Activated naive CD8-positive, alpha-beta T cell treated with anti-CD3 and anti-CD28 coated beads, Interleukin-2, amount 10 ng/mL, durations not matched to agents 7 days and 5 days (primary cell): ENCODE data around the gene LRRC47. TPM values are rescaled to one million over a fixed set of nuclear protein-coding genes. Genes with fewer than 3 reads are reported as not detected.
"Not testable (repeated sequence)": the region's sequence is repeated elsewhere in the genome, so short reads cannot be mapped to it uniquely, and the experiment has no call there.

Experiments used
- ATAC-seq: fragments of 150-1000 bp; cut with Tn5 transposase; one replicate; pipeline ENCODE4 v1.10.0; 2021; ENCODE audit warnings: low read depth, moderate library complexity
- POLR2A ChIA-PET: fragments of 350-600 bp; sonication (Branson Sonifier 250); formaldehyde crosslinking; loops from one replicate; lab custom pipeline; 2021; ENCODE audit warnings: antibody characterized with exemption; lab: Charles Lee
- DNase-seq: peaks from one replicate; pipeline ENCODE4 v3.0.0; 2021
- H3K27ac Mint-ChIP-seq: one replicate; pipeline ENCODE4 v1.8.0; 2022; ENCODE audit warnings: mild to moderate bottlenecking, mixed read lengths
- H3K27me3 Mint-ChIP-seq: one replicate; pipeline ENCODE4 v1.8.0; 2022; ENCODE audit warnings: mild to moderate bottlenecking, moderate library complexity, mixed read lengths
- H3K36me3 Mint-ChIP-seq: one replicate; pipeline ENCODE4 v1.8.0; 2021; ENCODE audit warnings: mild to moderate bottlenecking, mixed read lengths
- H3K4me1 Mint-ChIP-seq: one replicate; pipeline ENCODE4 v1.8.0; 2021; ENCODE audit warnings: mixed read lengths
- H3K4me3 Mint-ChIP-seq: one replicate; pipeline ENCODE4 v1.8.0; 2022; ENCODE audit warnings: mild to moderate bottlenecking, moderate library complexity, mixed read lengths
- H3K9me3 Mint-ChIP-seq: one replicate; pipeline ENCODE4 v1.8.0; 2021; ENCODE audit warnings: mixed read lengths
- total RNA-seq, 2 experiments: library from RNA; stranded (reverse); gene quantifications; one replicate each; pipeline ENCODE4 v1.2.3, GENCODE V29; 2021

LRRC47 gene
- total RNA-seq, 2 experiments from 2014 or later: 32.0 to 40.6 TPM

GRCh38 chr1:3748316-3748900, 47.9 kb downstream of the LRRC47 start:
- peaks cover 15% of the 10 kb centered on the region for H3K4me1 Mint-ChIP-seq
- H3K36me3 Mint-ChIP-seq, DNase-seq, H3K27ac Mint-ChIP-seq, H3K27me3 Mint-ChIP-seq, ATAC-seq, POLR2A ChIA-PET, H3K9me3 Mint-ChIP-seq: not testable (repeated sequence)
- H3K4me3 Mint-ChIP-seq: peak overlapping the region; percentile 77

- H3K27ac Mint-ChIP-seq: peak overlapping the region; percentile 48
- no peak for DNase-seq
- POLR2A ChIA-PET: no interaction called here
These were observed 48.4 kb downstream of the LRRC47 start for GRCh38 chr1:3747903-3748302.

GRCh38 chr1:3747522-3747848, 48.8 kb downstream of the LRRC47 start:
- DNase-seq (no peak), ATAC-seq (no peak)
- Mint-ChIP-seq H3K36me3 (no peaks in the 10 kb centered on the region), H3K4me1 (peaks cover 15% of the 10 kb centered on the region), H3K4me3 (peak overlapping the region; percentile 77), H3K27ac (peak overlapping the region; percentile 48), H3K27me3 (peaks cover 7% of the 10 kb centered on the region), H3K9me3 (no peaks in the 10 kb centered on the region)
- POLR2A ChIA-PET: no interaction called here

More at GRCh38 chr1:3747903-3748302, 48.4 kb downstream of the LRRC47 start:
- H3K4me1 Mint-ChIP-seq: peaks cover 15% of the 10 kb centered on the region
- no peak for ATAC-seq
- peaks cover 7% of the 10 kb centered on the region for H3K27me3 Mint-ChIP-seq
- no peaks in the 10 kb centered on the region for H3K36me3 Mint-ChIP-seq
- H3K9me3 Mint-ChIP-seq: no peaks in the 10 kb centered on the region
- peak overlapping the region; percentile 77 for H3K4me3 Mint-ChIP-seq

- Mint-ChIP-seq H3K9me3 (no peaks in the 10 kb centered on the region), H3K4me1 (peaks cover 15% of the 10 kb centered on the region), H3K27me3 (peaks cover 7% of the 10 kb centered on the region), H3K4me3 (peak overlapping the region; percentile 77), H3K27ac (no peak overlapping the region), H3K36me3 (no peaks in the 10 kb centered on the region)
- peak; percentile 95 for ATAC-seq
- DNase-seq: peak; percentile 90
- POLR2A ChIA-PET: no interaction called here
These were observed 49.3 kb downstream of the LRRC47 start for GRCh38 chr1:3746830-3747521.

GRCh38 chr1:3746389-3746829, 49.9 kb downstream of the LRRC47 start:
- DNase-seq (no peak), ATAC-seq (no peak)
- peaks cover 7% of the 10 kb centered on the region for H3K27me3 Mint-ChIP-seq
- H3K36me3 Mint-ChIP-seq: no peaks in the 10 kb centered on the region
- POLR2A ChIA-PET: no interaction called here
- H3K9me3 Mint-ChIP-seq: no peaks in the 10 kb centered on the region
- peaks cover 15% of the 10 kb centered on the region for H3K4me1 Mint-ChIP-seq
- peak overlapping the region; percentile 71 for H3K27ac Mint-ChIP-seq
- H3K4me3 Mint-ChIP-seq: peak overlapping the region; percentile 77

- ATAC-seq (no peak), DNase-seq (no peak)
- peaks cover 4% of the 10 kb centered on the region for H3K27me3 Mint-ChIP-seq
- no peaks in the 10 kb centered on the region for H3K36me3 Mint-ChIP-seq
- H3K27ac Mint-ChIP-seq: peak overlapping the region; percentile 71
- H3K9me3 Mint-ChIP-seq: no peaks in the 10 kb centered on the region
- H3K4me1 Mint-ChIP-seq: peaks cover 15% of the 10 kb centered on the region
- peak overlapping the region; percentile 77 for H3K4me3 Mint-ChIP-seq
- POLR2A ChIA-PET: no interaction called here
These were observed 50.5 kb downstream of the LRRC47 start for GRCh38 chr1:3745590-3746381.

- Mint-ChIP-seq H3K36me3 (no peaks in the 10 kb centered on the region), H3K27me3 (no peaks in the 10 kb centered on the region), H3K4me3 (no peak overlapping the region), H3K9me3 (no peaks in the 10 kb centered on the region), H3K4me1 (peaks cover 15% of the 10 kb centered on the region), H3K27ac (no peak overlapping the region)
- POLR2A ChIA-PET: interaction anchor here (0.6 kb wide), 1 partner anchor 79 kb away, joined by 4 read pairs; no protein-coding TSS in a partner anchor
- no peak for ATAC-seq
- DNase-seq: no peak
These were observed 51.2 kb downstream of the LRRC47 start for GRCh38 chr1:3745071-3745470.

- H3K9me3 Mint-ChIP-seq: no peaks in the 10 kb centered on the region
- ATAC-seq (no peak), DNase-seq (no peak)
- POLR2A ChIA-PET: interaction anchor here (0.6 kb wide), 1 partner anchor 79 kb away, joined by 4 read pairs; no protein-coding TSS in a partner anchor
- H3K27me3 Mint-ChIP-seq: no peaks in the 10 kb centered on the region
- peaks cover 15% of the 10 kb centered on the region for H3K4me1 Mint-ChIP-seq
- H3K27ac Mint-ChIP-seq: no peak overlapping the region
- no peak overlapping the region for H3K4me3 Mint-ChIP-seq
- H3K36me3 Mint-ChIP-seq: no peaks in the 10 kb centered on the region
These were observed 51.7 kb downstream of the LRRC47 start for GRCh38 chr1:3744646-3745045.

GRCh38 chr1:3743826-3744225, 52.5 kb downstream of the LRRC47 start:
- Mint-ChIP-seq H3K9me3 (no peaks in the 10 kb centered on the region), H3K4me1 (peaks cover 15% of the 10 kb centered on the region), H3K27ac (no peak overlapping the region), H3K27me3 (no peaks in the 10 kb centered on the region), H3K36me3 (no peaks in the 10 kb centered on the region), H3K4me3 (no peak overlapping the region)
- POLR2A ChIA-PET: no interaction called here
- DNase-seq (no peak), ATAC-seq (no peak)

- ATAC-seq: no peak
- Mint-ChIP-seq H3K4me1 (peaks cover 15% of the 10 kb centered on the region), H3K4me3 (no peak overlapping the region), H3K27me3 (no peaks in the 10 kb centered on the region), H3K36me3 (no peaks in the 10 kb centered on the region), H3K9me3 (no peaks in the 10 kb centered on the region), H3K27ac (no peak overlapping the region)
- DNase-seq: no peak
- POLR2A ChIA-PET: no interaction called here
These were observed 52.9 kb downstream of the LRRC47 start for GRCh38 chr1:3743421-3743820.

- no peak for DNase-seq
- Mint-ChIP-seq H3K27ac (no peak overlapping the region), H3K4me1 (peaks cover 11% of the 10 kb centered on the region), H3K9me3 (no peaks in the 10 kb centered on the region), H3K36me3 (no peaks in the 10 kb centered on the region), H3K27me3 (no peaks in the 10 kb centered on the region), H3K4me3 (no peak overlapping the region)
- POLR2A ChIA-PET: no interaction called here
- no peak for ATAC-seq
These were observed 53.6 kb downstream of the LRRC47 start for GRCh38 chr1:3742439-3743298.

GRCh38 chr1:3741566-3742438, 54.5 kb downstream of the LRRC47 start:
- no peaks in the 10 kb centered on the region for H3K27me3 Mint-ChIP-seq
- H3K4me3 Mint-ChIP-seq: no peak overlapping the region
- DNase-seq (no peak), ATAC-seq (no peak)
- POLR2A ChIA-PET: no interaction called here
- no peak overlapping the region for H3K27ac Mint-ChIP-seq
- no peaks in the 10 kb centered on the region for H3K9me3 Mint-ChIP-seq
- H3K4me1 Mint-ChIP-seq: peaks cover 10% of the 10 kb centered on the region
- H3K36me3 Mint-ChIP-seq: no peaks in the 10 kb centered on the region
